GM21737 (cell line): ENCODE results near the gene MKNK1.

ENCODE experiments used
- ATAC-seq: cut with Tn5 transposase; IDR thresholded peaks from one replicate; pipeline ENCODE4 v1.9.1; 2021; ENCODE audit warnings: mild to moderate bottlenecking, moderate library complexity; ENCODE audit not compliant: unreplicated experiment

Gene MKNK1

GRCh38 chr1:46544561-46545240 is 59.4 kb downstream of the MKNK1 start:
- ATAC-seq = no peak

GRCh38 chr1:46543761-46544560 is 60.1 kb downstream of the MKNK1 start:
- no peak for ATAC-seq

- no peak for ATAC-seq
These were observed 60.7 kb downstream of the MKNK1 start for GRCh38 chr1:46543382-46543760.

- ATAC-seq = no peak
These were observed 64.1 kb downstream of the MKNK1 start for GRCh38 chr1:46539972-46540371.

DNA sequence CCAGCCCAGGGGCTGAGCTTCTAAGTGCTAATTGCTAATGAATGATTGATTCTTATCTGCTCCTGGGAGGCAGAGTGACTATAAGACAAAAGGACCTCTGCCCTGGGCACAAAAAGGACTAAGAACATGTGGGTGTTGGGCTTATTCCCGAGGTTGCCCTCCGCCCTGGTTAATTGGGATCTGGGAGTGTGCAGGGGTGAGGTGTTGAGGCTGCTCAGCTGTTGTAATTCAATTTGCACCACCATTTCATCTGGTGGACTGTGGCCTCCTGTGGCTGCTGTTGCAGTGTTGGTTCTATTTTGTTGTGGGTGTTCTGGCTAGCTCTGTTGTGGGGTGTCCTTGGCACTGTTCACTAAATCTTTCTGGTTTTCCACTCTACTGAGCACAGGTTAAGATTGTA is 65.9 kb downstream of the MKNK1 start:
- no peak for ATAC-seq

DNA sequence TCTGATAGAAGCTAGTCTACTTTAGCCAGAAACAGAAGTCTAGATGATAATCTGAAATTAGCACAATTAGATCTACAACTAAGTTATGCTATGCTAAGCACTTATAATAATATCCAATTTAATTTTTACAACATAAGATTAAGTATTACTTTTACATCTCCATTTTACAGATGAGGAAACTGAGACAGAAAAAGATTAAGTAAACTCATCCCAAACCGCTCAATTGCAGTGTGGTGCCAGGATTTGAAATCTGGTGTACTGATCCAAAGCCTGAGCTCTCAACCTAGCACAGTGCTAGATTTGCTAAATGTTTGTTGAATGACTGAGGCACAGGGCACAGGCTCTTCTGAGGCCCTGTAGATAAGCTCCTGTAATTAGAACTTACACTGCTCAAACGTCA is 66.4 kb downstream of the MKNK1 start:
- ATAC-seq = no peak

DNA sequence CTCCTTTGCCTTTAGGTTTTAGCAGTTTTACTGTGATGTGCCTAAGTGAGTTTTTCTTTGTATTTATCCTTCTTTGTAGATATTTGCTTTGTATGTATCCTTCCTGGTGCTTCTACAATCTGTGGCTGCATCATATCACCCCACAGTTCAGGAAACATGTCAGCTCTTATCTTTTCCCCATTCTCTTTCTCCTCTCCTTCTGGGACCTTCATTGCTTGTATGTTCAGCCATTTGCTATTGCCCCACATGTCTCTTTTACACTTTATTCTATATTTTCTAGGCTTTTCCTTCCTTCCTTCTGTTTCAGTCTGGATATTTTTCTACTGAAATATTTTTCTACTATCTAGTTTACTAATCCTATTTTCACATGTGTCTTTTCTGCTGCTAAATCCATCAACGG is 67.5 kb downstream of the MKNK1 start:
- ATAC-seq = no peak

GRCh38 chr1:46535063-46535462 is 69.0 kb downstream of the MKNK1 start:
- ATAC-seq = no peak

GRCh38 chr1:46533179-46533864 is 70.7 kb downstream of the MKNK1 start:
- no peak for ATAC-seq

DNA sequence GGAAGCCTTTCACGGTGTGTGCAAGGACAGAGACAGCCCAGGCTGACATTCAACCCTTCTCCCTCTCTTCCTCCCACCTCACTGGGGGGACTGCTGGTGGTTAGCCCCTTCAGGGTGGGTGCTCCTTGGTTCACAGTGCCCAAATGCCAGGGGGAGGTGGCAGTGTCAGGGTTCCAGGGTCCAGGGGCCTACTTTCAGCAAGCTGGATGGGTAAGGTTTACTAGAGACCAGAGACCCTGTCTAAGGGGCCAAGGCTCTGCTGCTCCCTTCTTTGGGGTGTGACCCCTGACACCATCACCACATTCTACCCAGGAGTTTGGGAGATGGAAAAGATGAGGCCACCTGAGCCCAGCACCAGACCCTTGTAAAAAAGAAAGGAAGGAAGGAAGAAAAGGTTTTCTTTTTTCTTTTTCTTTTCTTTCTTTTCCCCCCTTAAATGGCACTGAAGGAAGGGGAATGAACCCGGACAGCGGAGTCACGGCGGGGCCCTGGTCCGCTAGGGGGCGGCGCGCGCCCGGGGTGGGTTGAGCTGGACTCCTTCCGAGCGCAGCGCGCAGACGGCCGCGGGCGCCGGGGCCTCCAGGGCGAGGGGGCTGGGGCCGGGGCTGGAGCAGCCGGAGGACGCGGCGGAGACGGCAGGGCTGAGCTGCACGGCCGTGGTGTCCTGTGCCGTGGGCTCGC is 71.4 kb downstream of the MKNK1 start:
- no peak for ATAC-seq

DNA sequence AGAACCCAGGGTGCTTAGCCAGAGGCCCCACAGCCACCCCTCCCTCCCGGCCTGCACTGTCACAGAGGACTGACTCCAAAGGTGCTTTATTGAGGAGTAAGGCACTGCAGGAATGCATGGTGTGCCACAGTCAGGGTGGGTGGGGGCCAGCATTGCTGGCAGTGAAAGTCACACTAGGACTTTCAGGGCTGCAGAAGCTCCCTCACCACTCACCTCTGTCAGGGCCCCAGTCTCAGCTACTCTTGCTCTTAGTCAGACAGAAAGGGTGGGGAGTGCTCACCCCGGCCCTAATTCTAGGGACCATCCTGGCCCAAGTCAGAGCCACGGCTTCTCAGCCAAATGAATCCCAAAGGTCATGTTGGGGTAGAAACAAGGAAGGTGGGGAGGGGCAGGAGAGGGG is 72.0 kb downstream of the MKNK1 start:
- no peak for ATAC-seq

- no peak for ATAC-seq
These were observed 73.2 kb downstream of the MKNK1 start for GRCh38 chr1:46530791-46531409.

DNA sequence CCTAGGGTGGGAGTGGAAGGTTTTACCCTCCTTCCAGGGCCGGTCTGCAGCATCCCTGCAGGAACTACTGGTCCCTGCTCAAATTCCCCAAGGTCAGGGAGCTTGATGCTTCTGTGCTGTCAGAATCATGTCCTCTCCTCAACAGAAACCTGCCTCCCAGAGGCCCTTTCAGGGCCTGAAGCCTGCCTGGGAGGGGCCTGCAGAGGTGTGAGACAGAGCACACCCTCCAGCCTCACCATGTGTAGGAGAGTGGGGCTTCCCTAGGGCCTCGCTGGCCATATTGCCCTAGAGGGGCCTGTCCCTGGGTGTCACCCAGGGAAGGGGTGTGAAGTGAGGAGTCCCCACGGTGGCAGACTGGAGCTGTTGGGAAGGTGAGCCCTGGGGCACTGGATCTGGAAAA is 73.8 kb downstream of the MKNK1 start:
- ATAC-seq = no peak

DNA sequence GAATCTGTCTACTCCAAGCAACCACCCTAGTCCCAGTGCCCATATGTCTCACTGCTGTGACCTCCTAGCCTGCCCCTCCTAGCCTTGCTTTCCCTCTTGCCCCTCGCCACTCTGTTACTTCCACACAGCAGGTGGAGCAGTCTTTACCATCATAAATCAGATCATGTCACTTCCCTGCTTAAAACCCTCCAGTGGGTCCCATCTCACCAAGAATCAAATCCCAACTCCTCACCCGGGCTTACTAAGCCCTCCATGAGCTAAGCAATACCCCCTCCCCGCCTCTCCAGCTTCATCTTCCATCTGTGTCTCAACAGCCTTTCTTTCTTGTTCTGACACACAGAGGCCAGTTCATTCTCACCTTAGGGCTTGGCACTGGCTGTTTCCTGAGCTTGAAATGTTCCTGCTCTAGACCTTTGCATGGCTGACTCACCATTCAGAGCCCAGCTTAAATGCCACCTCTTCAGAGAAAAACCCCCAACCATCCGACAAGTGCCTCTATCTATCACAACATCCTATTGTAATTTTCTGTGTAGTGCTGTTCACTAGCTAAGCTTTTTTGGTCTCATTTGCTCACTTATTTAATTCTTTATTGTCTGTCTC is 74.9 kb downstream of the MKNK1 start:
- ATAC-seq = no peak

DNA sequence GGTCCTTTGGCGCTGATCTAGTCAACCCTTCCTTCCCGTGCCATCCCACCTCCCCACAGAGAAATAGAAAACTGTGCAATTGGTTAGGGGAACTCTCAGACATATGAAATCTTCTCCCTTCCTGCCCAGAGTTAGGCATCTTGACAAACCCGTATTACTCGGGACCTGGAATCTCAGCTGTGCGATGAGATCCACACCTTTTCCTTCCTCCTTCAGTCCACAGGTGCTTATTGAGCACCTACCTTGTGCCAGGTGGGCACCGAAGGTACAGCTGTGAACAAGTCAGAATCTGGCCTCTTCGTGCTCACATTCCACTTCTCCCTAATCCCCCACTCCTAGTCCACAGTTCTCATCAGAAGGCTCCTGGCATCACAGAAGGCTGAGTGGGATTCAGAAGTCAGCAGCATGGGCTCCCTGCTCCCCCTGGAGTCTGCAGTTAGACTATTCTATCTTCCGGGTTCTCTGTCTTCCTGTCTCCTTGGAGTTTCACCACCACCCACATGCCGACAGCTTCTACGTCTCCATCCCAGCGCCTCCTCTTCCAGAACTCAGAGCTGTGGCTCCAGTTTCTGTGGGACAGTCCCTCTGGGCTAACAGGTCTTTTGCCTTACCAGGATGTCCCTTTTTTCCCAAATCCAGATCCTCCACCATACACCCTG is 75.6 kb downstream of the MKNK1 start:
- no peak for ATAC-seq

DNA sequence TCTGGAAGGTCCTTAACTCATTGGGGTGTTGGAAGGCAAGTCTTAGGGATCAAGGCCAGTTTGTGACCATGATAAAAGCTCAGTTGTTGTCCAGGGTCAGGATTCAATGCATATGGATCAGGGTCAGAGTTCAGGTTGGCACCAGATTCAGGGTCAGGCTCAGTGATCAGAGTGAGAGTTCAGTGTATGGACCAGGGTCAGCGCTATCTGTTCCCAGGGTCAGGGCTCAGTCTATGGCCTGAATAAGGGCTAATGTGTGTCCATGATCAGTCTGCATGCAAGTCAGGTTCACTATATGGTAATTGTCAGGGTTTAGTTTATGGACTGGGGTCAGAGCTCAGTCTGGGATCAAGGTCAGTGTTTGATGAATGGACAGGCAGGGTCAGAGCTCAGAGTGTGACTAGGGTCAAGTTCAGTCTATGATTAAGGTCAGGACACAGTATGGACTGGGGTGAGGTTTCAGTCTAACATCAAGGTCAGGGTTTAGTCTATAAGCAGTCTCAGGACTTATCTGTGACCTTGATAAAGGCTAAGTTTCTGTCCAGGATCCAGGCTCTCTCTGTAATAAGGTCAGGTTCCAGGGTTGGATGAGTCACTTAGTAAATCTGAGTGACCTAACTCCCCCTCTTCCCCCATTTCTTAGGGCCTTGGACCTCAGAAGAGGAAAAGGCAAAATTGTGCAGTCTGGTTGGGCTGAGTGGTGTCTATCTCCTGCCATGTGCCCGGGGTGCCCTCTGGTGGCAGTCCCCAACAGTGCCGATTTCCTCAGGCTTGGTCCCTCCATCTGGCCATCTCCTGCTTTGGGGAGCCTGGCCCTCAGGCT is 76.4 kb downstream of the MKNK1 start:
- ATAC-seq = no peak

- no peak for ATAC-seq
These were observed 77.3 kb downstream of the MKNK1 start for GRCh38 chr1:46526691-46527291.

GRCh38 chr1:46526013-46526690 is 77.9 kb downstream of the MKNK1 start:
- ATAC-seq = no peak
